Stimulated activated CD8-positive, alpha-beta memory T cell treated with anti-CD3 and anti-CD28 coated beads, Interleukin-7, amount 100 ng/mL, for 1 hour (primary cell): ENCODE data around the gene TPBG.
"Not testable (repeated sequence)": the region's sequence is repeated elsewhere in the genome, so short reads cannot be mapped to it uniquely, and the experiment has no call there.

ENCODE experiments used
- DNase-seq, 2 donors: peaks; one replicate each; pipeline ENCODE4 v3.0.0-alpha.2; 2020; ENCODE audit warnings: low read depth in 2 of 2

Gene TPBG

GRCh38 chr6:82376636-82377035 lies 13.0 kb downstream of the TPBG start:
- no peak for DNase-seq

- no peak for DNase-seq
These were observed 17.1 kb downstream of the TPBG start for GRCh38 chr6:82380566-82381185.

- DNase-seq, result no peak
These were observed 17.7 kb downstream of the TPBG start for GRCh38 chr6:82381278-82381677.

GRCh38 chr6:82385102-82385501 lies 21.5 kb downstream of the TPBG start:
- DNase-seq, result no peak

GRCh38 chr6:82385546-82385945 lies 21.9 kb downstream of the TPBG start:
- no peak for DNase-seq

GRCh38 chr6:82385961-82386360 lies 22.3 kb downstream of the TPBG start:
- no peak for DNase-seq

GRCh38 chr6:82394770-82395169 lies 31.2 kb downstream of the TPBG start:
- not testable (repeated sequence) for DNase-seq

GRCh38 chr6:82396964-82397751 lies 33.5 kb downstream of the TPBG start:
- DNase-seq, result no peak

GRCh38 chr6:82397962-82398692 lies 34.5 kb downstream of the TPBG start:
- no peak for DNase-seq

- no peak for DNase-seq
These were observed 45.4 kb downstream of the TPBG start for GRCh38 chr6:82408952-82409431.

- no peak for DNase-seq
These were observed 46.6 kb downstream of the TPBG start for GRCh38 chr6:82410151-82410648.

- no peak for DNase-seq
These were observed 50.3 kb downstream of the TPBG start for GRCh38 chr6:82413868-82414267.

- DNase-seq, result no peak
These were observed 52.2 kb downstream of the TPBG start for GRCh38 chr6:82415820-82416219.

- DNase-seq, result no peak
These were observed 52.7 kb downstream of the TPBG start for GRCh38 chr6:82416346-82416745.
